Right hindlimb (tissue), 1 donor: ENCODE results near the gene FOLR2.
"Not testable (repeated sequence)": the region's sequence is repeated elsewhere in the genome, so short reads cannot be mapped to it uniquely, and the experiment has no call there.

Experiments
- DNase-seq: peaks from one replicate; pipeline ENCODE4 v3.0.0-alpha.2; 2018

The FOLR2 gene

DNA sequence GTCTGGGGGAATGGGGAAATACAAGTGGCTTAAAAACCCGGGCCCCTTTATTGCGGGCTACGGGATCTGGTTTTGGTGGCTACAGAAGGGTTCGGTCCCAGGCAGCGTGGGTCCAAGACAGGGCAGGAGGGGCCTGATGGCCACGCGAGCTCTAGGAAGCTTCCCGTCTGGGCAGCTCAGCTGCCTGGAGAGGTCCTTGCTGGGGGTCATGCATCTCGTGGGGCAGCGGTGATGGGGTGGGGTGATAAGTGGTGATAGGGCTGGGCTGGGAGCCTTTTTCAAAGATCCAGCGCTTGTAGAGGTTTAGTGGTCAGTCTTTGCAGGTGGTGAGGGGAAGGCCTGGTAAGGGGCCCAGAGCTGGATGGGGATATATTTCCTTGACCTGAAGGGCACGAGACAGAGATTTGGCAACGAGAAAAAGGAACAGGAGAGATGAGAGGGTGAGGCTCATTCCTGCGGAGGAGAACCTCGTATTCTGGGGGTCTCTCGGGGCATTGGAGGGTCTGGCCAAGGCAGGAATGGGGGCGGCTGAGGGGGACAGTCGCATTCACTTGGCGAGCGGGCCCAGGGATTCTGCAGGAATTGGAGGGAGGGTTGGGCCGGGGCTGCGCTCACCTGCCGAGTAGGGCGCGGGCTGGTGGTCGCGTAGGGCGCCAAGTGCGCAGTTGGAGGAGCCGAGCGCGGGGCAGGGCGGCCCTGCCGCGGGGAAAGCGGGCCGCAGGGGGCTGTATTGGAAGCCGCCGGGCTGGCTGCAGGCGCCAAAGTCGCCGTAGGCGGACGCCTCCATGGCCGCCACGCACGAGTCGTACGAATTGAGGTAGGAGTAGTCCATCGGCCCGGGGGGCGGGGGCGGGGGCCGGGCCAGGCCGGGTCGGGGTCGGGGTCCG is 26.8 kb downstream of the FOLR2 start:
- DNase-seq, result no peak

DNA sequence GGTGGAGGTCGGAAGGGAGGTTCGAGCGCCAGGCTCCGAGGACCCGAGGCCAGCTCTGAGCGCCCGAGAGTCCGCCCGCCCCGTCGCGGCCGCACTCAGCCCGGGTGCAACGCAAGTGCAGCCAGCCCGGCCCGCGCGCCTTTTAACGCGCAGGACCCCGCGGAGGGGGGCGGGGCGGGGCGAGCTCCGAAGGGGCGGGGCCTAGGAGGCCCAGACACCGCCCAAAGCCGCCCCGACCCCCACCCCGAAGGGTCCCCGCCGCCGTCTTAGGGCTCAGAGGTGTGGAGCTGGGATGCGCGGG is 27.4 kb downstream of the FOLR2 start, which contains the start of gene PHOX2A:
TSS of gene PHOX2A (minus strand) at position 117 of the 301 bp plus-strand sequence. CDS start 172 bp downstream, outside the sequence.
- no peak for DNase-seq

GRCh38 chr11:72244361-72245262 is 28.0 kb downstream of the FOLR2 start:
- no peak for DNase-seq

GRCh38 chr11:72245263-72245816 is 28.7 kb downstream of the FOLR2 start:
- DNase-seq, result no peak

DNA sequence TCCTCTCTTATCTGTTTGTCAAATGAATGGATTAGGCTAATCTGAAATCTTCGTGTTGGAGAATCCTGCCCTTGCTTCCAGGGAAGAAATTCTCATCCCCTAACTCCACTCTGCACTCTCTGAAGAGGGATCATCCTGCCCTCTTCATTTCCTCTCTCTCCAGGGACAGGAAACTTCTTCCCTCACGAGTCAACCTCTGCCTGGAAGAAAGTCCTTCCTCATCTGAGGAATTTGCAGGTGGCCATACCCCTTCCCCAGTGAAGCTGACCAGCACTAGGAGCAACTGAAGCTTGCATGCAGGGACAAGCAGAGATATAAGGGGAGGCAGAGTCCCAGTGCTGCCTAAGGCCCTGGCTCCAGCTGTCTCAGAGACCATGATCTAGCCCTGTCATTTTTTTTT is 31.0 kb downstream of the FOLR2 start:
- no peak for DNase-seq

GRCh38 chr11:72249961-72250360 is 33.4 kb downstream of the FOLR2 start:
- DNase-seq, result no peak

DNA sequence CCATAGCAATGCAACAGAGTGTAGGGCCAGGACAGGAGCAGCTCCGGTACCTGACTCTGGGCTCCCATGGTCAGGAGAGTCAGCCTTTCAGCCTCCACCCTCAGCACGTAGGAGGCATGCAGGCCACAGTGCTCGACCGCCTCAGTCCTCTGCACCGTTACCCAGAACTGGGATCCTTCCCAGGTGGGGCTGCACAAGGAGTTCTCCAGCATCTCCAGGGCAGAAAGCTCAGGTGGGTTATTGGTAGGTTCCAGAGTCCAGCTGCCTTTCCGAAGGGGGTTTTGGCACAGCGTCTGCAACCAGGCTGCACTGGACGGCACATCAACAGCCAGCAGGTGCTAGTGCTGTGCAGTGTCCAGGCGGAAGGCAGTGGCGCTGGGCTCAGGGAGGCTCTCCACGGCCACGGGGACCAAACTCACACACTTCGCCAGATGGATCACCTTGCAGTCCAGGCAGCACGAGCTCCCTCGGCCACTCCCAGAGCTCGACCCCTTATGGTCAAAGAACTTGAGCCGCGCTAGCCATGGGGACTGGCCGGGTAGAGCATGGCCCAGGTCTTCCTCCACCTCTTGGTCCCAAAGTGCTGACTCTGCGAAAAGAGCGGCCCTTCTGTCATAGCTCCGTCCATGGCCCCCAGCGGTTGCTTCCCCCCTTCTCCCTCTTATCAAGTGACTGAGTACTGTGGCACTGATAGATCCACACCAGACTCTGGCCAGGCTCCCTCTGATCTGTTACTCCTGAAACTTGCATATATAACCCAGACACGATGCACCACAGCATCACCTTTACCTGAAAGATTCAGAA is 34.3 kb downstream of the FOLR2 start:
- no peak for DNase-seq

DNA sequence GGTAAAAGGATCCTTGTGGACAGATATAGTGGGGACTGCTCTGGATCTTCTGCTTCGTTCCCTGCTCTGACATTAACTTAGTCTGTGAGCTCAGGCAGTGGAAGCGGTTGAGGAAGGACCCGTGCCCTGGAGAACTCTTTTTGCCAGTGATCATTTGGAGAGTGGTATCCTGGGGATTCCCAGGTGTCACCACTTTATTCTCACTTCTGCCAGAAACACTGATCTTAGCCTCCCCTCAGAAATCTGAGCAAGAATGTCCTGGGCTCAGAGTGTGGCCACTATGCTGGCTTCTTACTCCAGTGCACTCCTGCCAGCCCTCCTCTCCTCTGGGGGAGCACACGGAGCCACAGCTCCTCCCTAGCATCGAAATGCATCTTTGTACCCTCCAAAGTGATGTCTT is 35.0 kb downstream of the FOLR2 start:
- no peak for DNase-seq

- no peak for DNase-seq
Observed at GRCh38 chr11:72253392-72253791, 36.8 kb downstream of the FOLR2 start.

DNA sequence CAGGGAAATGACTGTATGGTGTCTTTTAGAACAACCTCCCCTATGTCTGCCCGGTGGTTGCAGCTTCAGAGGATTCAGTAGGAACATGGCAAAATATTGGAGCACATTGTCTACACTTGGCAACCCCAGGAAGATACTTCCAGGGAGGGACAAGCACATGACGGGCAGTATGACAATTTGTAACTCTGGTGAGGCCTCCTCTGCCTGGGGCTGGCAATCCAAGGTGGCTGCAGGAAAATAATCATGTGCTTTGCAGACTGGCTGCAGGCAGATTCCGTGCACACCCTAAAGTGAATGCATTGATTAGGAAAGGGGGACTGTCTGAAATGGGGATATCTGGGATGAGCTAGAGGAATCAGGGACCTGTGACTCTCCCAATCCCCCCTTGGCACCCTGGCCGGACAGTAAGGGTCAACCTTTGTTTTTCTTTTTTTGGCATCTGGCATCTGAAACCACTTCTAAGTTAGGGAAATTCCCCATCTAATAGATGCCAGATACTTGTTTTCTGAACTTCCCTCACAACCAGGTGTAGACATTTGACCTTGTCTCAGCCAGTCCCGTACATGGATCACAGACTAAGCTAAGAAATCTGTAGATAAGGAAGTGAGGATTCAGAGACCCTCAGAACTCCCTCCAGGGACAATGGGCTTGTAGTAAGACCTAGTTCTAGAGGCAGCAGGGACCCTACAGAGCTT is 37.9 kb downstream of the FOLR2 start:
- no peak for DNase-seq

DNA sequence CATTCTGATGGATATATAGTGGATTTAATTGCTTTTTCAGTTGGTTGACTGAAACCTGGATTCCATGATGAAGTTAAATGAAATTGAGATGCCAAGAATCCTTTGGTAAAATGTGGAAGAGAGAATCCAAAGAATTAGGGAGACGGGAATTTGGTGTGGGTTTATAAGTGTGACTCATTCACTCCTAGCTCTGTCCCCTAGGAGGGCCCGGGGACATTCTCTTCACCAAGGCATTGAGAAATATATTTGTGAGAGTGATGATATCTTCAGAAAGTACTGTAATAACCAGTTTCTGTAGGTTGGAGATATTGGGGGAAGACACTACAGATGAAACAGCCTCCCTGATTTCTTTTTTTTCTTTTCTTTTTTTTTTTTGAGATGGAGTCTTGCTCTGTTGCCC is 41.0 kb downstream of the FOLR2 start:
- no peak for DNase-seq

DNA sequence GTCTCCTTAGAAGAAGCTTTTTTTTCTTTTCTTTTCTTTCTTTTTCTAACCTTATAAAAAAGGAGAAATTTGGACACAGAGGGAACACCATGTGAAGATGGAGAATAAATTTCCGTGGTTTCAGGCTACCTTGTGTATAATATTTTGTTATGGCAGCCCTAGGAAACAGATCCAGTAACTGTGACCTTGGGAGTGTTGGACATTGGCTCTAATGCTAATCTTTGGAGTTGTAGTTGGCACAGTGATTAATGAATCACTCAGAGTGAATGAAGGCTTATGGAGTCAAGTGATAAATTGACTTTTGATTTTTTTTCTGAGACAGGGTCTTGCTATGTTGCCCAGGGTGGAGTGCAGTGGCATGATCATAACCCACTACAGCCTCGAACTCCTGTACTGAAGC is 42.9 kb downstream of the FOLR2 start:
- no peak for DNase-seq

DNA sequence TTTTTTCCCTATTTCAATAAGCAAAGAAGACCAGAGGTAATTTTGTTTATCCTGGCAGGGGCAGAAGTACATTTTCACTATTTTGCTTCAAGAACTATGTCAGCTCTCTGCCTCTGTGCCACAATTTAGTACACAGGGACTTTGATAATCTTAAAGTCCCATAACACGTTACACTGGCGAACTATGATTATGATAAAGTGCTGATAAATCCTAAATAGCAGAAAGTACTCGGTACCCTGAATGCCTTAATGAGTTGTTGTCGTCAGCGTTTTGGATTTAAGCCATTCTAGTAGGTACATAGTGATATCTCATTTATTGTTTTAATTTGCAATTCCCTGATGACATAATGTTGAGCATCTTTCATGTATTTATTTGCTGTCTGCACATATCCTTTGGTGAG is 44.0 kb downstream of the FOLR2 start:
- no peak for DNase-seq

GRCh38 chr11:72263361-72263760 is 46.8 kb downstream of the FOLR2 start:
- no peak for DNase-seq

GRCh38 chr11:72265951-72266350 is 49.4 kb downstream of the FOLR2 start:
- no peak for DNase-seq

DNA sequence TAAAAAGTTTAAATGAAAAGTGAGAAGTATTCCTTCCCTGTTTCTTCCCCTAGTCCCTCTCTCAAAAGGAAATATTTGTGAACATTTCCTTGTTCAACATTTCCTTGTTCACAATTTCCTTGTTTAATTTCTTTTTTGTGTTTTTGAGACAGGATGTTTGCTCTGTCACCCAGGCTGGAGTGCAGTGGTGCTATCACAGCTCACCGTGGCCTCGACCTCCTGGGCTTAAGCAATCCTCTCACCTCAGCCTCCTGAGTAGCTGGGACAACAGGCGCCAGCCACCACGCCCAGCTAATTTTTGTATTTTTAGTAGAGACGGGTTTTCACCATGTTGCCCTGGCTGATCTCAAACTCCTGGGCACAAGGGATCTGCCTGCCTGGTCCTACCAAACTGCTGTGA is 50.4 kb downstream of the FOLR2 start:
- not testable (repeated sequence) for DNase-seq

GRCh38 chr11:72267956-72268617 is 51.5 kb downstream of the FOLR2 start:
- DNase-seq, result no peak
